GM19395 (cell line): Measurements from ENCODE around the gene LRMDA.

Source experiments
- ATAC-seq: cut with Tn5 transposase; IDR thresholded peaks from one replicate; pipeline ENCODE4 v1.9.1; 2021; ENCODE audit warnings: mild to moderate bottlenecking, moderate library complexity; ENCODE audit not compliant: unreplicated experiment

The LRMDA gene

DNA sequence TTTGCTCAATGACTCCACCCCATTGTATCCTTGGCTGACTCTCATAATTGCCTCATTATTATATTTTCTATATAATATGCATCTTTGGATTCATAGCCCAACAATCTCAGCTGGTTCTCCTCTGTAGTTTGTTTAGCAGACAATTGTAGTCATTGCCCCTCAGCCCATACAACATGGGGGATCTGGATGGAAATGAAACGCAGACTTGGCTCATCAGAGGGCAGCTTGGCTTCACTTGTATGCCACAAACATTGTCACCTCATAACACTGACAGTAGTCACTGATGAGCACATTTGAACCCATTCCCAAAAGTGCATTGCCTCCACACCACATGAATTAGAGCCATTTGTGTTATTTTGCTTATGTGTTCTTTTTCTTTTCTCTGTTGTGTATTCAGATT is 963.8 kb downstream of the LRMDA start:
- no peak for ATAC-seq

DNA sequence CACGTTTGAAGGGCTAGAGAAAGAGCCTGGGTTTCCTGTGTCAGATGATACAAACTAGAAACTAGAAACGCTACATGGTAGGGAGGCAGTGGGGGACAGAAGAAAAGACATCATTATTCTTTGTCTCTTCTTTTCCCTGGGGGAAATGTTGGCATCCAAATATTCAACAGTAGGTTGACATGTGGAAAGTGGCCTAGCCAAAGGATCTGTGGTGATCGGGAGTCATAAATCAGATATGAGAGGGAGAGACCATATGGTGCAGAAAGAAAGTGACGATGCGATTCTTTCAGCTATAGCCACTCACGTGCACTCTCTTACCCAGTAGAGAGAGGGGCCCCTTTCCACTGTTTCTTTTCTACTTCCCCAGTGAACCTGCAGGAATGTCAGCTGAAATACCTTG is 964.7 kb downstream of the LRMDA start:
- ATAC-seq, result no peak

DNA sequence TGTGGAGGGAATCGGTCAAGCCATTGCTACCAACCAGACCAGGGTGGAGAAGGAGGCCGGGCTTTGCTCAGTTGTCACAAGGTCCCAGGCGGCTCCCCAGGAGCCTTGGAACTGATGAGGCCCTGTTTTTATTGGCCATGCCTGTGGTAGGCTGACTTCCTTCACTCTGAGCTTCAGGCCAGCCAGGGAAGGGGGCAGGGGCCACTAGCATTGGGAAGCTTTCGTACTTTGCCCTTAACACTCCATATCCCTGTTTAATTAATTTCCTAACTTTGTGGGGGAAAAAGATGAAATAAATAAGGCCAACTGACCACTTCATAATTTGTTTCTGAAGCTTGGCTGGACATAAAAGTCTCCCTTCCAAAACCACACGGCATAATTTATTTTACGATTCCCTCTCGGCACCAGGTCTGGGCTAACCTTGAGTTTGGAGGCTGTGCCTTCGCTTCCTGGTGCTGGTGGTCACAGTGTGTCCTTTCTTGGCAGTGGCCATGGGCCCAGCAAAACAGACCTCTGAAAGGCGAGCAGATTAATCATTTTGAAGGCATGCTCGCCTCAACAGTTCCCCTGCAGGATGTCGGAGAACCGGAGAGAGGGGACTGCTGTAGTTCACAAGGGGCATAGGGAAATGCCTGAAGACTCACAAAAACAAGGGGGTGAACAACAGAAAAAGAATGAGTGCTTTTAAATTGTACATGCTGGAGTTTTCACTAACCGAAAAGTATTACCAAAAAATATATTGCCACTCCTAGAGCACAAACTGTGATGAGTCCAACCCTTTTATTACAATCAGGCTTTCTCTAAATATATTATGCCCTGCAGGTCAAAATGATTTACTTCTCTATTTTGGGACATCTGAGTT is 966.0 kb downstream of the LRMDA start:
- no peak for ATAC-seq

DNA sequence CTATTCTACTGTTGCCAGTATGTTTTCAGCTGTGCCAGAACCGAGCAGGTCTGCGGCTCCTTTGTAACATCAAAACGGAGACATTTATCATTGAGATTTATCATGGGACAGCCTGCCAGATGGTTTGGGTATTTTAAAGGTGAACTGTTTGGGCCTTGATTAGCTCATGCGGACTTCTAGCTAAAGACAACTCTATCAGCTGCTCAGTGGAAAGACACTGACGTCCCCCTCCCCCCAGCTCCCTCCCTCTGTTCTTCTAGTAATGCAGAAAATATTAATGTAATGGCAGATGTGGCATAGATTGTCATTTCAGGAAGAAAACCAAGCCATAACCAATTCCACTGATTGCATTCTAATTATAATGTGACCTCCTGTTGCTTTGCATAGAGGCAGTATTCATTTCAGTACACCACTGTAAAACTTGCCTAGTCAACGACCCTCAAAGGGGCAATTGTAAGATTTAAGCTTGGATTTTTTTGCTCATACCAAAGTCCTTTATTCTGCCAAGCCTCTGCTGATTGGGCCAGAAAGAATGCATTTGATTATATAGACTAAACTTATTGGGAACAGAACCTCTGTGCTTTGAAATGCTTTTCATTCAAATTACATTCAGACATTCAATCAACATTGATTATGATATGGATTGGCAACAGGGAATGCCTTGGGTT is 966.8 kb downstream of the LRMDA start:
- ATAC-seq, result no peak

DNA sequence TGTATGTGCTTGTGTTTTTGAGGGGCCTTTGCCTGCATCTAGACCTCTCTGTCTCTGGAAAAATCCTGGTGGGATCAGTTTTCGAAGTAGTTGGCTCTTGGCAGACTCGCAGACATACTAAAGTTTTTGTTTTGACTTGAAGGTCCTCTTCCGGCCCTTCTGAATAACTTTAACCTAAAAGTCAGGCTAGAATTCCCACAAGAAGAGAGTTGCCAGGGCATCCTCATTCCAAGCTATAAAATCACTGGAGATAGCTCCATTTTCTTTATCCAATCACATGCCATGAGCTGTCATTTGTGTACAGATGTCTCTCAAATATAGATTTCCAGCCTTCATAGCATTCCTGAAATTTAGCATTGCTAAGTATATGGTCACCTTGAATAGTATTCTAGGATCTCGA is 967.8 kb downstream of the LRMDA start:
- ATAC-seq, result no peak

DNA sequence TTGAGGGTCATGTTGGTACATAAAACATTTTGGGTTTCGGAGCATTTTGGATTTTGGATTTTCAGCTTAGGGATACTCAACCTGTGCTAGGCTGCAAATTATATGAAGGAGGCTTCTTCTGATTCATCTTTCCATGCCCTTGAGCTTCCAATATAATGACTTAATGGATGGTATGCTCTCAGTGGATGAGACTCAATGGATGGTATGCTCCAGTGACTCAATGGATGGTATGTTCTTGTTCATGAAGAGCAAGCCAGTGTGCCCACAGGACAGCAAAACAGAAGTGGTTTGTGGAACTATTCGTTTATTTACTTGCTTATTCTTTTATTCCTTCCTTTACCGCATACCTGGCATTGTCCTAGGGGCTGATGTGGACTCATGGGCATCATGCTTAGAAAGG is 969.6 kb downstream of the LRMDA start:
- no peak for ATAC-seq

DNA sequence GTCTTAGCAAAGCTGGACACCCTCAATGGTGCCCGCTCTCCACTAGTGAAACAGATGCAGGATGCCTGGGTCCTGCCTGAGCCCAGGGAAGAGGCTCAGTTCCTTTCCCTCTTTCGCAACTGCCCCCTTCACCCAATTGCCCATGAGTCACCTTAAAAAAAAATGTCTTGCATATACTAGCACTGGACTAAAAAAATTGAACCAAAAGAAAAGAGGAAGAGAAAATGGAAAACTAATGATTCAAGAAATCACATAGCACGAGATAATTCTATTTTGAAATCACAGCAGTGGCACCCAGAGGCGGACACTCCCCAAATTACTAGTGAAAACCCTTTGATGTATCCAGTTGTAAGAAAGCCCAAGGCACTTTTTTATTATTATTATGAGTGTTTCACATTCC is 972.5 kb downstream of the LRMDA start:
- no peak for ATAC-seq

DNA sequence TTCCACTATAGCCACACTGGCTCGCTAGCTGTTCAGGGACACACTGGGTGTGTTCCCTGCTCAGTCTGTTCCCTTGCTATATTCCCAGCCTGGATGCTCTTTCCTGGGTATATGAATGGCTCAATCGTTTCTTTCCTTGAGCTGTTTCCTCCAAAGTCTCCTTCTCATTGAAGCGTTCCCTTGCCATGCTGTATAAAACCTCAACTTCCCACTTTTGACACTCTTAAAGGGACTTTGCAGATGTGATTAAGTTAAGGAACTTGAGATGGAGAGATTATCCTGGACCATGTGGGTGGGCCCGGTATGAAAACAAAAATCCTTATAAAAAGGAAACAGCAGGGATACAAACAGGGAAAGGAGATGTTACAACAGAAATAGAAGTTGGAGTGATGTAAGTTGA is 973.1 kb downstream of the LRMDA start:
- ATAC-seq, result no peak

DNA sequence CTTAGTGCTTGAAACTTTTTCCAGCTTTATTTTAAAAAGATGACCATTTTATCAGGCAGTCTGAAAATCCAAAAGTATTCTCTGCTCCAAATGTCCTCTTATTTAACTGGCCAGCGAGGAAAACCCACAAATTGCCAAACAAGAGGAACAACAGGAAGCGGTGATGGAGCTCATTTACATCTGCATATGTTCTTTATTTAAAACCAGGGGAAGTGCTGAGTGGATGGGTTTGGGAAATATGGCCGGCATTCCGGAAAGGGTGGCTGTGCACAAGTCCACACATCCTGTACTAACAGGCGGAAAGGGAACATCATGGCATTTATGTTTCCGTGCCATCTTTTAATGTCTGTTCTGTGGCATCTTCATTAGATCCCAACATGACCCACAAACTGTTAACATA is 974.5 kb downstream of the LRMDA start:
- ATAC-seq, result no peak

DNA sequence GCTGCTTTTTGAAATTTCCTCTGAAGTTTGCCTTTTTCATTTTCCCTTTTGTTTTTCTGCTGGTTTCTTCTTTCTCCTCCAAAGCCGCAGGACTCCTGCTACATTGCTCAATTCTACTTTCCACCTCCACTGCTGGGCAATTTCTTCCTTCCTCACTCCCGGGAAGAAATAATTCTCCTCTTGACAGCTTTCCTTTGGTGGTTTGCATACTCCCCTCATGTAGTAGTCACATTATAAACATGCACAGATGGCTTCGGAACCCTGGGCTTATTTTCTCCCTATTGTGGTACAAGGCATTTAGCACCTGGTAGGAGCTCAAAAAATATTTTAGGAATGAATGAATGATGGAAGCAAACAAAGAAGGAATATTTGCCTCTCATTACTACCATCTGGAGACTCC is 977.2 kb downstream of the LRMDA start:
- no peak for ATAC-seq

DNA sequence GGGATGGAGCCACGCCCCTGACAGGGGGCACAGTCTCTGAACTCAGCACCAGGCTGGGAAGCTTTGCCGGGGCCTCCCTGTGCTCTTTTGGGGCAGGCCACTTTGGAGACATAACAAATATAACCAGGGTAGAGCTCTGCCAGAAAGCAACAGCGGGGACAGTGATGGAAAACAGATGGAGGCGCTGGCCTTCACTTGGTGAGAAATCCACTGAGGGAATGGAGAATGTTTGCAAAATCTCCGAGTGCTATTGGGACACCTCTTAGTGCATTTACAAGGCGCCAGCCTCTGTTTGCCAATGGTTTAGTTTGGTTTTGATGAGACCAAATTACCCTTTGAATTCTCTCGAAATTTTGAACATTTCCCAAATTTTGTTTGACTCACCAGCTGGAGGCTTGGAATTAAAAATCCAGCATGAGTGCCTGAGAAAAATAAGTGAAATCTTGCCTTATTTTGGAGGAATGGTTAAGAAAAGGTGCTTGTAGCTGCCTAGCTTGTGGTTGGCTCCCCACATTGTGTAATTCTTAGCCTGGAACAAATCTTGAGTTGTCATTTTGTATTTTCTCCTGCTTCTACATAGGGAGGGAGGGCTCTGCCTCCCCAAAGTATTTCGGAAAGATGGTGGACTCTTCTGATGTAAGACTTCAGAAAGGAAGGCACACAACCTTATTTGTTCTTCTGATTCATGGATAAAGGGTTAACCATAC is 980.5 kb downstream of the LRMDA start:
- ATAC-seq, result no peak

DNA sequence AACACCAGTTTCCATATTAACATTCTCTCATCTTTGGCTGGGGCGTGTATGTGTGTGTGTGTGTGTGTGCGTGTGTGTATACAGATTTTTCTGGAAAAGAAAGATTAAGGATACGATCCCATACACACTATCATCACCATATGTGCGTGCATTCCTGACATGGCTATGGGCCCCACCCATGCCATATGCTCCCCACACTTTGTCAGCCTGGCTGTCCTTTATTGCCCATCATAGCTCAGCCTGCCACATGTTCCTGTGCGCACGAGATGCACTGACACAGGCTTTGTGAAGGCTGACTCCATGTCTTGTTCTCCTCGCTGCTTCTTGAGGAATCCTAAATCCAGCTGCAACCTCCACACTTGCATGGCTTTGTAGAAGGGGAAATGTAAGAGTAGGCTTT is 984.1 kb downstream of the LRMDA start:
- no peak for ATAC-seq

DNA sequence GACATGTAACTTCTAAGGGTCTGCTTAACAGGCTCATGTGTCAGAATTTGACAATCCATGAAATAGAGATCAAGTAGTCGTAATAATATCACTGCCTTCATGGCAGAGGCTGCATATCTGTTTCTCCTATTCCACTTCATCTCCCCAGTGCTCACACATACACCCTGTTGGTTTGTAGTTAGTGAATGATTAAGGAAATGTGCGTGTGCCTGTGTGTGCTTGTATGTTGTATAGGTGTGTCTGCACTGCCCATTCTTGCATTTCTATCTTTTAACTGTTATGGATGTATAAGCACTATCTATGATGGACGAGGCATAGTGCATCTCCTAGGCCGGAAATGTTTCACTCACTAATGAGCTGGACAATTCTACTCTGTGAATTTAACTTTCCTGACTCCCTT is 985.2 kb downstream of the LRMDA start:
- ATAC-seq, result no peak

DNA sequence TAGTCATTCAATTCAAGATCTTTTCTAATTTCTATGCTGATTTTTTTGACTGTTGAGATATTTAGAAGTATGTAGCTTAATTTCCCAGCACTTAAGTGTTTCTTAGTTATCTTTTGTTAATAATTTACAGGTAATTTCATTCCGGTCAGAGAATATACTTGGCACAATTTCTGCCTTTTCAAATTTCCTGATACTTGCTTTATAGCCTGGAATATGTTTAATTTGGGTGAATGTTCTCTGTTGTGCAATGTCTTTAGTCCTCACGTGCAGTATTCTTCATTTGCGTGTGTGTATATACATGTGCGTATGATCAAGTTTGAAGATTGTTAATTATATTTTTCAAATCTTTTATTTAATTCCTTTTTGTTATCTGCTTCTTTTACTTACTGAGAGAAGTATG is 989.3 kb downstream of the LRMDA start:
- no peak for ATAC-seq

DNA sequence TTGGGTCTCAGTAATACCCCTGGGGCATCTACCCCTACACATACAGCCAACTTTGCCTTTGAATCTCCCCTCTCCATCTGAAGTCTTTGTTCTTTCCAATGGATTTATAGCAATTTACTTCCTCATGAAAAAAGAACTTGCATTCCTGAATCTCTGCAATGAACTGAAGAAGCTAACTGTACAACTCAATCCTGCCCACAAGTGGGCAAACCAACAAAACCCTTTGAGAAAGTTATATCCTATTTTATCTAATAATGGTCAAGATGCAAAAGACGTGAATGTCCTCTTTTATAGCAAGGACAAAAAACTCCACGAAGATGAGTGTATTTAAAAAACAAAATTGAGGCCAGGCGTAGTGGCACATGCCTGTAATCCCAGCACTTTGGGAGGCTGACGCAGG is 991.3 kb downstream of the LRMDA start:
- no peak for ATAC-seq

DNA sequence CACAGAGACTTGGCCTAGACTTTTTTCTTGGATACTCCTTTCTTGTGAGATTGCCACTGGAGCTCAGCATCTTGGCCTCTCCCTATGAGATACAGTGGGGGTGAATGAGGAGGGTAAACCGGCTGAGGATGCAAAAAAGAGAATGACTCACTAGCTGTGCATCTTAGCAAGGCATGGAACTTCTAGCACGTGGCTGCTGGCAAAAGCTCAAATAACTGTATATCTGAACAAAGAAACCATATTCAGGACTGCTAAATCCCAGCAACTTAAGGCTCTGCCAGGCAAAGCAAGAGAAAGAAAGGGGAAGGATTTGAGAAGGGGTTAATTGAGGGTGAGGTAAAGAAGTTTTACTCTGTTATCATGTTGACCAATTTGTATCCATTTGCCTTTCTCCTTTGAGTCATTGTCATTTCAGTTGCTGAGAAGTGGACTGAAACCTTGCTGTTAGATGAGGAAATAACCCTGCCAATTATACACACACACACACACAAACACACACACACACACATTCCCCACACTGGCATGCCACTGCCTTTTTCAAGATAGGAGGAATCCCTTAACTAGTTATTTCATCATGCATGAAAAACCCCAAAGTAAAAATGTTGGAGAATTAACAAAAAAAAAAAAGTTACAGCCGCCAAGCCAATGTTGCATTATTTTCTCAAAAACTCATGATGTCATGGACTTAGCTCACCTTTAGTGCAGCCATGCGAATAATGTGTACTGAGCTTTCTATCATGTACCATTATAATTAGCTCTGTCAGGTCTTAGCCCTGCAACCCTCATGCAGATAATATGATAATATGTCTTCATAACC is 997.3 kb downstream of the LRMDA start:
- ATAC-seq, result no peak

DNA sequence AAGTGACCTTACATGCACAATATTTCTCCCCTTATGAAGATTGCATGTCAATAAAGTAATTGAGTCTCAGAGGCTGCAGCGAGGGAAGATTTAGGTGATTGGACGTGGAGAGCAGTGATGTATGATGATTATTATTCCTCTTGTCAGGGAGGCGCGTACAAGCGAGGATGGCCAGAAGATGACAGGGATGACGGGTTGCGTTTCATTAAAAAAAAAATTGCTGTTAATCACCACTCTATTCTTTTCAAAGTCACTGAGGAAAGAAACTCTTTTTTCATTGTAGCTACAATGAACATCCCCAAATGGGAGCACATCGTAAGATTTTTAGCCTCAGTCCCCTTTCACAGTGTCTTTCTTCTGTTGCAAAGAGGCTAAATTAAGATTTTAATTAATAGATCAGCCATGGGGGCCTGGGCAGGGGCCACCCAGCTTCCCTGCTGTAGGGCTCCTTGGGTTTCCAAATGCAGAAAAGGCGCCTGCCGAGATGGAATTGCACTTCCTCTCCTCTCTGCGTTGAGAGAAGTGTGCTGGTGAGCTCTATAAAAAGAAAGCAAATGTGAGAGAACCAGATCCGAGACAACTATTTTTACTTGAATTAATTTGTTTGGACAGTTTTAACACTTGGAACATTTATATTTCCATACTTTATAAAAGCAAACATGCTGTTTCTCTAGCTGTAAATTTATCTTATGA is 998.1 kb downstream of the LRMDA start:
- ATAC-seq, result no peak

DNA sequence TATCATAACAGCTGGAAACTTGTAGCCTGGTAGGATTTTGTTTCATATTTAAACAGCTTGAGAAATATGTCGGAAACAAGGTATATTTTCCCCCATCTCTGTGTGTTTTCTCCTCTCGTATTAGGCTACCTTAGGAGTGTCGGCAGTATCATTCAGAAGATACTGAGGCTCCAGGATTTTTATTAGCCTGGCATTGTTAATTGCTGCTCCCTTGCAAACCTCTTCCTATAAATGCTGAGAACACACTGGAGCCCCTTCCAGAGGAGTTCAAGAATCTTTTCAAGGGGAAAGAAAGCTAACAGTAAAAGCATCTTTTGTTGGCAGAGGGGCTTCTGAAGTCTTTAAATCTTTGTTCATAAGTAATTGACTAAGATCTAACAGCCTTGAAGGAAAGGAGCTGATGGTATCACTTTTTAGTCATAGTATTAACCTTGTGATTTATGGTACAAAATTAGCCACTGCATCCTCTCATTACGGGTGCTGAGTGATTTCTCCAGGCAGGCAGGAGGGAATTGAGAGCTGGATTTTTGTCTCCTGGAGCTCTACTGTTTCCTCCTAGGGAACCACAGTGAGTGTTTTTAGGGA is 998.7 kb downstream of the LRMDA start:
- no peak for ATAC-seq

DNA sequence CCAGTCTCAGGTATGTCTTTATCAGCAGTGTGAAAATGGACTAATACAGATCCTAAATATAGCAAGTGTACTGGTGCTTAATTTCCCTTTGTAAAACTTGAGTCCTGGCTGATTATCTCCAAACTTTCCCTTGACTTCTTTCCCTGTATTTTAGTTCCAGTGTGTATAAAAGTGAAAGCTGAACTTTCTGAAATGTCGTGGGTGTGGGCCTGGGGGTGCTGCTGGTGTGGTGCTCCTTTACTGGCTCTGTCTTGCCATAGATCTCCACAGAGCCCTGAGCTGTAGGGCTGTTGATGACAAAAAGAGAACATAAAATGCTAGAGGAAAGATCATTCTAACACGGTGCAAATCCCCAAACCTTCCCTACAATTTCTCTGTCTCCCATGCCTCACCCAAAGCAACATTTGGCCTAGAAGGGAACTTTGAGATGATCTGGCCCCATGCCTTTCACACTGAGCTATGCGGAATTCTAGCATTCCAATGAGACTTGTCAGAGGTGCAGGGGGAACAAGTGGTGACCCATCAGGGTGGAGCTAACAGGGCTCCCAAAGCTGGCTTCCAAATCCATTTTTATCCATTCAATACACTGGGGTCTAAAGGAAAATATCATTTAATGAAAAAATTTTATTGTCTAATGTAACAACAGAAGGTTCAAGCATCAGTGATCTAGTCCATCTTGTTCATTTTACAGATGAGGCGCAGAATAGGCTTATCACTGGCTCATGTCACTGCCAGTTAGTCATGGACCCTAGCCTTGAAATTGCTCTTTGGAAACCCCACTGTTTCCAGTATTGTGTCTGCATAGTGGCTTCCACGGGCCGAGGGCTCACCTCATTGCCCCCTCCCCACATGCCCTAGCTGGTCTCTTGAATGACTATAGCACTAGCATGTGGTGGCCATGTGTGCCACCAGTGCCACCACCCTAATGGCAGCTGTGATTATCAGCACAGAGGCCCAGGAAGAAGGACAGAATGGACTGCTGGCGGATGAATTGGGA is 1000.9 kb downstream of the LRMDA start:
- ATAC-seq, result no peak
